Fibroblast of lung (primary cell): ENCODE results near the gene UGGT1. TPM values are rescaled to one million over a fixed set of nuclear protein-coding genes. Genes with fewer than 3 reads are reported as not detected.
A peak's percentile ranks its signal among the peaks of the same experiment; 100 is the strongest.

Experiments
- DNase-seq, 2 donors: peaks; one replicate each; pipeline versions ENCODE4 v3.0.0 to v3.0.0-alpha.2; 2010; ENCODE audit warnings: low read depth in 2 of 2
- H2AFZ ChIP-seq: 2 replicates; pipeline ENCODE4 v1.5.1; 2012; ENCODE audit warnings: low read length, control low read depth, inconsistent platforms
- H3K27ac ChIP-seq: 2 replicates; pipeline ENCODE4 v1.5.1; 2011; ENCODE audit warnings: low read length, control low read depth; ENCODE audit not compliant: insufficient read depth
- H3K27me3 ChIP-seq: 2 replicates; pipeline ENCODE4 v1.5.1; 2011; ENCODE audit warnings: mild to moderate bottlenecking, low read length; ENCODE audit not compliant: control insufficient read depth, insufficient read depth
- H3K36me3 ChIP-seq: 2 replicates; pipeline ENCODE4 v1.5.1; 2011; ENCODE audit warnings: low read length; ENCODE audit not compliant: control insufficient read depth, insufficient read depth
- H3K4me1 ChIP-seq: 2 replicates; pipeline ENCODE4 v1.5.1; 2011; ENCODE audit warnings: low read length; ENCODE audit not compliant: control insufficient read depth, insufficient read depth; ENCODE audit errors: extremely low read depth
- H3K4me2 ChIP-seq: 2 replicates; pipeline ENCODE4 v1.5.1; 2011; ENCODE audit warnings: low read length, control low read depth; ENCODE audit not compliant: insufficient read depth; ENCODE audit errors: extremely low read depth
- H3K4me3 ChIP-seq, 4 experiments: fragments of 200-600 bp in 1 of 4; sonication (generic) in 1 of 4; replicated peaks in 1 of 4; 2 replicates each; pipeline ENCODE4 v1.5.1; 2011 to 2016; ENCODE audit warnings: low read length in 4 of 4, low read depth in 3 of 4, mild to moderate bottlenecking in 3 of 4, control low read depth in 2 of 4, inconsistent platforms in 1 of 4, mixed read lengths in 1 of 4; ENCODE audit not compliant: insufficient read depth in 1 of 4; ENCODE audit errors: control extremely low read depth in 1 of 4
- H3K79me2 ChIP-seq: 2 replicates; pipeline ENCODE4 v1.5.1; 2012; ENCODE audit warnings: mild to moderate bottlenecking, low read length, inconsistent platforms; ENCODE audit not compliant: control insufficient read depth, insufficient read depth
- H3K9ac ChIP-seq: 2 replicates; pipeline ENCODE4 v1.5.1; 2011; ENCODE audit warnings: mild to moderate bottlenecking, low read length, control low read depth; ENCODE audit not compliant: insufficient read depth
- H3K9me3 ChIP-seq: 2 replicates; pipeline ENCODE4 v1.5.1; 2012; ENCODE audit warnings: low read depth, low read length; ENCODE audit not compliant: control insufficient read depth, insufficient read depth
- H4K20me1 ChIP-seq: 2 replicates; pipeline ENCODE4 v1.5.1; 2011; ENCODE audit warnings: low read length; ENCODE audit not compliant: control insufficient read depth, insufficient read depth; ENCODE audit errors: extremely low read depth
- CTCF ChIP-seq, 2 donors: IDR thresholded peaks in 1 of 2; conservative IDR thresholded peaks in 1 of 2; 1 replicate in 1 of 2; 2 replicates in 1 of 2; pipeline ENCODE4 v1.5.1; 2011 to 2012; ENCODE audit warnings: low read length in 2 of 2, control low read depth in 1 of 2, inconsistent platforms in 1 of 2, low read depth in 1 of 2, mild to moderate bottlenecking in 1 of 2
- EZH2 ChIP-seq: IDR thresholded peaks from 2 replicates; pipeline ENCODE4 v1.5.1; 2012; ENCODE audit warnings: low read length, control low read depth, mild to moderate bottlenecking; ENCODE audit errors: missing control alignments
- polyA plus RNA-seq, 2 donors: library from polyadenylated mRNA; depleted of rRNA in 1 of 2; stranded (reverse) in 1 of 2; unstranded in 1 of 2; fragments of >200 nt; gene quantifications; 2 replicates each; pipeline ENCODE4 v1.2.1, GENCODE V29; 2011 to 2012; ENCODE audit warnings: missing spikeins in 1 of 2
- total RNA-seq: library from RNA; depleted of rRNA; stranded (reverse); fragments of >200 nt; gene quantifications from 2 replicates; pipeline ENCODE4 v1.2.1, GENCODE V29; 2014

UGGT1 gene
- total and polyA plus RNA-seq, 2 donors (not counting 1 experiment from before 2014, with no cell fraction given), result 59.3 to 87.9 TPM

DNA sequence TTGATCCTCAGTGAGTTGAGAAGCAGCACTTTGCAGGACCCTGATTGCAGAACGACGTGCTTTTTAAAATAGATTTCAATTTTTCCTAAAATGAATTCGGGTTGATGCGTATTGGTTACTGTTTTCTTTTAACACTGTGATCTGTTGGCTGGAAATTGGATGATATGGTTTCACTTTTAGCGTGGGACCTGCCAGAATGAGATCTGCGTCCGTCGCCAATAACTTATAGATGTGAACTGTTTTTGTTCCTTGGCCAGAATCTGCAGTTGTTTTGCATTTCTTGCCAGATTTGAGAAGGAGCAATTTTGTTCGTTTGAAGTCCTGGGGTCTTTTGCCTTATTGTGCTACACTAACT lies 703 bp downstream of the UGGT1 start:
- Histone ChIP-seq H3K4me1 (no peaks in the 10 kb centered on the region), H4K20me1 (no peaks in the 10 kb centered on the region), H3K27ac (peak overlapping the region; percentile 78), H3K9ac (peak overlapping the region; percentile 95), H3K4me2 (peak overlapping the region; percentile 97), H3K27me3 (no peaks in the 10 kb centered on the region), H3K4me3 (peak overlapping the region; percentile 74 to 97 (median 87)), H3K36me3 (no peaks in the 10 kb centered on the region), H2AFZ (peak overlapping the region; percentile 71), H3K9me3 (no peaks in the 10 kb centered on the region), H3K79me2 (peaks cover 51% of the 10 kb centered on the region)
- no peak for TF ChIP-seq CTCF (conservative IDR thresholded peaks at IDR 0.05 in 1 of 2, IDR thresholded peaks at IDR 0.05 in 1 of 2; ENCODE audit: low read depth in 1 of 2, low read length in 2 of 2)
- TF ChIP-seq EZH2, result no peak
- peak in 1 of 2 donors; percentile 22 for DNase-seq

DNA sequence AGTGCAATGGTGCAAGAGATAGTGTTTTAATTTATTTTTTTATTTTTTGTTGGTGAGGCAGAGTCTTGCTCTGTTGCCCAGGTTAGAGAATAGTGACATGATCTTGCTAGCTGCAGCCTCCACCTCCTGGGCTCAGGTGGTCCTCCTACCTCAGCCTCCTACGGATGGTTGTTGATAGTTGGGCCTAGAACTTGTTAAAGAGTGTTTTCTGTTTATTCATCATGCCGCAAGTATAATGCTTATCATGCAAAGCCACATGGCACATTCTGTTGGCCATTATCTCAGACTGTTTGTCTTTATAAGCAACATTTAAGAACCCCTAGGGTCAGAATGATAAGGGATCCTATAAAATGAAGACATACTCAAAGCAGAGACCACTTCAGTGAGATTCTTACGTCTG lies 1.7 kb downstream of the UGGT1 start:
- H3K9me3 ChIP-seq, result no peaks in the 10 kb centered on the region
- no peak for DNase-seq
- H3K4me2 ChIP-seq, result peak overlapping the region; percentile 97
- peaks cover 57% of the 10 kb centered on the region for H3K79me2 ChIP-seq
- H3K4me3 ChIP-seq, result peak overlapping the region in 2 of 4 experiments; percentile 23 to 93
- no peaks in the 10 kb centered on the region for H3K4me1 ChIP-seq
- no peaks in the 10 kb centered on the region for H4K20me1 ChIP-seq
- TF ChIP-seq CTCF (conservative IDR thresholded peaks at IDR 0.05 in 1 of 2, IDR thresholded peaks at IDR 0.05 in 1 of 2; ENCODE audit: low read depth in 1 of 2, low read length in 2 of 2), result no peak
- no peak for TF ChIP-seq EZH2
- no peak overlapping the region for H2AFZ ChIP-seq
- no peak overlapping the region for H3K27ac ChIP-seq
- H3K27me3 ChIP-seq, result no peaks in the 10 kb centered on the region
- no peak overlapping the region for H3K9ac ChIP-seq
- no peaks in the 10 kb centered on the region for H3K36me3 ChIP-seq

DNA sequence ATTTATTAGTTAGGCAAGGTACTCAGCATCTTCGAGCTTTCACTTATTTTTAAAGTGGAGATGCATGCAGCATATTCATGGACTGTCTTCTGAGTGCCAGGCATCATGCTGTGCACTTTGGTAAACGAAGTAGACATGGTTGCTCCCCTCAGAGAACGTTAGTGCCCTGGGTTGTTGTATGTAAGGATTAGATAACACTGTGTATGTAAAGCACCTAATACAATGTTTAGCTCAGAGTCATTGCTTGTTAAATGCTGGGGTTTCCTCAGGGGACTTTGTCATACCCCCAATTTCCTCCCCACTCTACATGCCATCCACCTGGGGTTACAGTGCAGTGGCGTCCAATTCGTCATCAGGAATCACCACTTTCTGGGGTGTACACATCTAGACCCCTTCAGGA lies 2.8 kb downstream of the UGGT1 start:
- Histone ChIP-seq H3K4me3 (no peak overlapping the region), H3K79me2 (peaks cover 57% of the 10 kb centered on the region), H3K9ac (no peak overlapping the region), H3K4me1 (no peaks in the 10 kb centered on the region), H3K4me2 (no peak overlapping the region), H4K20me1 (no peaks in the 10 kb centered on the region), H2AFZ (no peak overlapping the region), H3K27me3 (no peaks in the 10 kb centered on the region), H3K36me3 (no peaks in the 10 kb centered on the region), H3K9me3 (no peaks in the 10 kb centered on the region), H3K27ac (no peak overlapping the region)
- TF ChIP-seq CTCF (conservative IDR thresholded peaks at IDR 0.05 in 1 of 2, IDR thresholded peaks at IDR 0.05 in 1 of 2; ENCODE audit: low read depth in 1 of 2, low read length in 2 of 2) (no peak), EZH2 (no peak)
- no peak for DNase-seq
